ENCODE measurements around the gene B3GALNT1.

GRCh38 chr3:161049683-161050248 lies 55.4 kb downstream of the B3GALNT1 start:
- TF ChIP-seq PATZ1 (CRISPR knock-in tag; IDR thresholded peaks at IDR 0.05; ENCODE audit: borderline replicate concordance) (no peak), TCF4 (CRISPR knock-in tag; IDR thresholded peaks at IDR 0.05; ENCODE audit: borderline replicate concordance) (no peak), RARB (CRISPR knock-in tag; IDR thresholded peaks at IDR 0.05) (no peak), POU6F1 (CRISPR knock-in tag; IDR thresholded peaks at IDR 0.05; ENCODE audit: borderline replicate concordance, low read depth) (no peak), ZNF70 (CRISPR knock-in tag; IDR thresholded peaks at IDR 0.05) (no peak), ZC3H10 (CRISPR knock-in tag; IDR thresholded peaks at IDR 0.05) (no peak), GLIS3 (CRISPR knock-in tag; IDR thresholded peaks at IDR 0.05) (no peak), ARNTL (CRISPR knock-in tag; IDR thresholded peaks at IDR 0.05; ENCODE audit: borderline replicate concordance, low read depth) (no peak), BACH2 (CRISPR knock-in tag; IDR thresholded peaks at IDR 0.05; ENCODE audit: borderline replicate concordance) (no peak)
- TF ChIP-seq, protein P1, sequence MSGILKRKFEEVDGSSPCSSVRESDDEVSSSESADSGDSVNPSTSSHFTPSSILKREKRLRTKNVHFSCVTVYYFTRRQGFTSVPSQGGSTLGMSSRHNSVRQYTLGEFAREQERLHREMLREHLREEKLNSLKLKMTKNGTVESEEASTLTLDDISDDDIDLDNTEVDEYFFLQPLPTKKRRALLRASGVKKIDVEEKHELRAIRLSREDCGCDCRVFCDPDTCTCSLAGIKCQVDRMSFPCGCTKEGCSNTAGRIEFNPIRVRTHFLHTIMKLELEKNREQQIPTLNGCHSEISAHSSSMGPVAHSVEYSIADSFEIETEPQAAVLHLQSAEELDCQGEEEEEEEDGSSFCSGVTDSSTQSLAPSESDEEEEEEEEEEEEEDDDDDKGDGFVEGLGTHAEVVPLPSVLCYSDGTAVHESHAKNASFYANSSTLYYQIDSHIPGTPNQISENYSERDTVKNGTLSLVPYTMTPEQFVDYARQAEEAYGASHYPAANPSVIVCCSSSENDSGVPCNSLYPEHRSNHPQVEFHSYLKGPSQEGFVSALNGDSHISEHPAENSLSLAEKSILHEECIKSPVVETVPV (CRISPR knock-in tag; IDR thresholded peaks at IDR 0.05): no peak

Data from SK-N-SH treated with all-trans-retinoic acid at 6 μM for 48 hours (cell line).